Activated T-helper 1 cell treated with Interleukin-2 at 50 U/mL for 16 hours (primary cell): ENCODE results near the gene TSPAN31.
A peak's percentile ranks its signal among the peaks of the same experiment; 100 is the strongest.

Experiments used
- DNase-seq: peaks from one replicate; pipeline ENCODE4 v3.0.0-alpha.2; 2020; ENCODE audit warnings: low read depth

TSPAN31 gene

DNA sequence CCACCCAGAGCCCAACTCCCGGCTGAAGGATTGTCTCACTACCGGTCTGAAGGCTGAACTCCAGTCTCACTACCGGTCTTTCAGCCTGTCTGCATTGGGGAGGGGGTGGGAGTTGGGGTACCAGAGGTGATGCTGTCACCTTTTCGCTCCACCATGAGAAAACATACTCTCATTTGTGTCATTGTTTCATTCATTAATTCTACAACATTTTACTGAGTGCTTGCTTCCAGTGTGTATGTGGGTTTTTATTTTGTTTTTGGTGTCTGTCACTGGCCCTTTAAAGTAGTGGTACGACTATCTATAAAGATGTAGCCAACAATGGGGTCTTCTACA lies 7.8 kb downstream of the TSPAN31 start:
- no peak for DNase-seq

DNA sequence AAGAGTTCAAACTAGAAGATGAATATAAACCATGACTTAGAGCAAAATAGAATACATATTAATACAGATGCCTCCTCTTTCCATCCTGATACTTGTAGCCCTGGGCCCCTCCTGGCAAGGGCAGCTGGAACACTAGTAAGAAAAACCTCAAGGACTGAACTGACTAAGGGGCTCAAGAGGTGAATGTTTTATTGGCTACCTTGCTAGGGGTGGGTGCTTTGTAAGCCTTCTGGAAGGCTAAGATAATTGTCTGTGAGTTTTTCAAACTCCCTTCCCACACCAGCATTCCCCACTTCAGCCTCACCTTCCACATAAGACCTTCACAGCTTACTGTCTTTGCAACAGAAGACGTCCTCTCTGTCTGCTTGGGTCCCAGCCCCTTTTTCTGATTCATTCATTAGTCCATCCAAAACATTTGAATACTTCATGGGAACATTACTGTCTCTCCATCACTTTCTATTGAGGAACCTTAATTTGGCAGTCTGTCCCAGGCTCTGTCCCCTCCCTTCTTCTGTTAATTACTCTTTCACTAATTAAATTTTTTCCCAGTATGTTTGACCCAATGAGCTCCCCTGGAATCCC lies 9.0 kb downstream of the TSPAN31 start:
- DNase-seq = no peak

GRCh38 chr12:57754411-57755193 lies 9.8 kb downstream of the TSPAN31 start, which contains the start of gene MARCHF9:
Gene MARCHF9, plus strand, starts transcription at chr12:57755103. Its CDS starts 426 bp downstream, at chr12:57755529.
- DNase-seq = peak; percentile 77

DNA sequence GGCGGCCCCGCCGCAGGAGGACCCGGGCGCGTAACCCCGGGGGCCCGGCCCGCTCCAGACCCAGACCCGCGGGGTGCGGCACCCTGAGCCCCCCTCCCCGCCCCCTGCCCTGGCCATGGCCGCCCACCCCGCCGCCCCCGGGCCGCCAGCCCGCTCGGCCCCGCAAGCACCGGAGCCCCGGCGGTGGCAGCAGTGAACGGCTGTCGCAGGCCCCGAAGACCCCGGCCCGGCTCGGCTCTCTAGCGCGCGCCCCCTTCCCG lies 10.3 kb downstream of the TSPAN31 start:
- DNase-seq = no peak

DNA sequence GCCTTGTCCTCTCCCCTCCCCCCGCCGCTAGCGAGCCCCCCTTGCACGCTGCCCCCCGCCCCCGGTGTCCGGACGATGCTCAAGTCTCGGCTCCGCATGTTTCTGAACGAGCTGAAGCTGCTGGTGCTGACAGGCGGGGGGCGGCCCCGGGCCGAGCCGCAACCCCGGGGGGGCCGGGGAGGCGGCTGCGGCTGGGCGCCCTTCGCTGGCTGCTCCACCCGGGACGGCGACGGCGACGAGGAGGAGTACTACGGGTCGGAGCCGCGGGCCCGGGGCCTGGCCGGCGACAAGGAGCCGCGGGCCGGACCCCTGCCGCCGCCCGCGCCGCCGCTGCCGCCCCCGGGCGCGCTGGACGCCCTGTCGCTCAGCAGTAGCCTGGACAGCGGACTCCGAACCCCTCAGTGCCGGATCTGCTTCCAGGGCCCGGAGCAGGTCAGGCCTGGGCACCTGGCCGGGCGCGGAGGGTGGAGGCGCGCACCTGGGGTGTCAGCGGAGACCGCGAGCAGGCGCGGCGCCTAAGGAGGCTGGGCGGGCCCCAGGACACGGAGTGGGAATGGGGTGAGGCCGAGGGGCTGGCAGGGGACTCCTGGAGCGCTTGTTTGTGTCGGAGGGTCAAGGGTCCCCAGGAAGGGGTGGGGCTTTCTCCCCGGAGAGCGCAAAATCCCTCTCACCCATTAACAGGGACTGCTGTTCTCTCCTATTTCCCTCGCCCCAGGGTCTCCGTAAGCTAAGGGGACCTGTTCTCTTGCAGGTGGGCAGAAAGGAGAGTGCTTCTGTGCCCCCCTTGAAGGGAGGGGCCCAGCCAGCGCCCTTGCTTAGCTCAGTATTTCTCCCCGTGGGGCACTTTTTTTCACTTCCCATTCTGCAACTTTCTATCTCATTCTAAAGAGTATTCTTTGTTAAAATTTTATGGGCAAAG lies 10.9 kb downstream of the TSPAN31 start:
- peak; percentile 29 for DNase-seq

DNA sequence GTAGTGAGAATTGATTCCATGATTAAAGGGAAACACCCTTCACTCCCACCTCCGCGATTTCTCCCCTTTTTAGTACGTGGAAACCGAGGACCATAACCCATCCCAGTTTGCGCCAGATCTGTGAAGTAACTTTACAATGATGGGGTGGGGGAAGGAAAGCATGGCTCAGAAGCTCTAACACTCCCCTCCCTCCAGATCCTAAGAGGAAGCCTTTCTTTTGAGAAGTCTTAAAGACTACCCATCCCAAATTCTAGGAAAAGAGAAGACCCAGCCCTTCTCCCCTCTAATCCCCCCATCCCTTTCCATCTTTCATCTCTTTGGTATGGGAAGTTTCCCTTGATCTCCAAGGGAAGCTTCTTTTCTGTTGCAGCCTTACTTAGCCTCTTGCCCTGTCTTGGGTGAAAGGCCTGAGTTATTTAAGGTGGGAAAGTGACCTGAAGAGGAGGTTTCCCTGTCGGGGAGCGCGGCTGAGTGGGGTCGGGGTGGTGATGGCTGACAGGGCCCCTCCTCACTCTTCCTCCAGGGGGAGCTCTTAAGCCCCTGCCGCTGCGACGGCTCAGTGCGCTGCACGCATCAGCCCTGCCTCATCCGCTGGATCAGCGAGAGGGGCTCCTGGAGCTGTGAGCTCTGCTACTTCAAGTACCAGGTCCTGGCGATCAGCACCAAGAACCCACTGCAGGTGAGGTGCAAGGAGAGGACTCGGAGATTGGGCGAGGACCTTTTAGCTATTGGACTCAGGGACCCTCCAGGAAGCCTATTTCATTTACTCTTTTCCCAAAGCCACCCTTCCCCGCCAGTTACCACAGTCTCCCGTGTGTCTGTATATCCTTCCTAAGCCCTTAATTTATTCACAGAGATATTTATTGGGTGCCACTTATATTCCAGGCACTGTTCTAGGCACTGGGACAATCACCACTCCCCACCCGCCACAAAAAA lies 11.8 kb downstream of the TSPAN31 start:
- DNase-seq = peak; percentile 55

- no peak for DNase-seq
Measured at GRCh38 chr12:57757771-57758170, 12.9 kb downstream of the TSPAN31 start.

DNA sequence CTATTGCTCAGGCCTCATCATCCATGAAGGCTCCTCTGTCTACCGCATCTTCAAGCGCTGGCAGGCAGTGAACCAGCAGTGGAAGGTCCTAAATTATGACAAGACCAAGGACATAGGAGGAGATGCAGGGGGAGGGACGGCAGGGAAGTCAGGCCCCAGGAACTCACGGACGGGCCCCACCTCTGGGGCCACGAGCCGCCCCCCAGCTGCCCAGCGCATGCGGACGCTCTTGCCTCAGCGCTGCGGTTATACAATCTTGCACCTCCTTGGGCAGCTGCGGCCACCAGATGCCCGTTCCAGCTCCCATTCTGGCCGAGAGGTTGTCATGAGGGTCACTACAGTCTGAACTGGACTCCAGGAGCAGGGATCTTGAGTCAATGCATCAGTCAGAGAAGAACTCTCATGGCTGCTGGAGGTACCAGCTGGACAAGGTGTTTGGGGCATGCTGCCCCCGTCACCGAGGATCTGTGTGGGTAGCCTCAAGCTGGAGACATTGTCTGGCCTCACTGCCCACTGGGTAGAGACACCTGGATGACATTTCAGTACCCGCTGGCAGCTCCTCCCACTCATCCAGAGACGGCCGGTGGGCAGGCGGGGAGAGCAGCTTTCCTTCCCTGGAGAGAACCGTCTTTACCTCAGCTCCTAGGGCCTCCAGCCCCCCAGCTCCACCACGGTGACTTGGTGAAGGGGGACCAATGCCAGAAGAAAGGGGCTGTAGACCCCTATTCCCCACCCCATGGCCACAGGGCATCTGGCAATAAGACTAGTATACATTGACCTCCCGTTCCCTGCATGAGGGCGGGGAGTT lies 13.9 kb downstream of the TSPAN31 start:
- no peak for DNase-seq

DNA sequence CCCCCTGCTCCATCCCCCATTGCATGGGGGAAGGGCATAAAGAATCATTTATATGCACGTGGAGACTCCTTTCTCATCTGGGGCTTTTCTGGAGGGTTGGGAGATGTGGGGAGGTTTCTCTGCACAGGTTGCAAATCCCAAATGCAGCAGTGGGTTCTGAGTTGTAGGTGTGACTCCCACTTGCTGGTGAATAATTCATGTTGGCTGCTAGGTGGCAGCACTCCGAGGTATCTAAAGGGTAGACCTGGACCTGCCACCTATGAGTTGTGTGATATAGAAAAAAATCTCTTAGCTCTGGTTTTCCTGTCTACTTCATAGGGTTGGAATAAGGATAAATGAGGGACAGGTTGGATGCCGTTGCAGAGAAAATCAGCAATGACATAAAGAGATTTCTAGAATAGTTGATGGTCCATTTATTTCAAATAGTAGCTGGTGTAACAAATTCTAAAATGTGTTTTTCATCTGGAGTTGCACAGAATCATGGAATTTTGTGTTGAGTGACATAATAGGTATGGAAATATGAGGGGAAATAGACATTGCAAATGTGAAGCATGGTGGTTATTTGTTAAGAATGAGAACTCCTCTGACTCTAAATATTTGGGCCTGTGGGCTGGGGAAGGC lies 14.6 kb downstream of the TSPAN31 start:
- DNase-seq = no peak

- no peak for DNase-seq
Measured at GRCh38 chr12:57760347-57760982, 15.6 kb downstream of the TSPAN31 start.

DNA sequence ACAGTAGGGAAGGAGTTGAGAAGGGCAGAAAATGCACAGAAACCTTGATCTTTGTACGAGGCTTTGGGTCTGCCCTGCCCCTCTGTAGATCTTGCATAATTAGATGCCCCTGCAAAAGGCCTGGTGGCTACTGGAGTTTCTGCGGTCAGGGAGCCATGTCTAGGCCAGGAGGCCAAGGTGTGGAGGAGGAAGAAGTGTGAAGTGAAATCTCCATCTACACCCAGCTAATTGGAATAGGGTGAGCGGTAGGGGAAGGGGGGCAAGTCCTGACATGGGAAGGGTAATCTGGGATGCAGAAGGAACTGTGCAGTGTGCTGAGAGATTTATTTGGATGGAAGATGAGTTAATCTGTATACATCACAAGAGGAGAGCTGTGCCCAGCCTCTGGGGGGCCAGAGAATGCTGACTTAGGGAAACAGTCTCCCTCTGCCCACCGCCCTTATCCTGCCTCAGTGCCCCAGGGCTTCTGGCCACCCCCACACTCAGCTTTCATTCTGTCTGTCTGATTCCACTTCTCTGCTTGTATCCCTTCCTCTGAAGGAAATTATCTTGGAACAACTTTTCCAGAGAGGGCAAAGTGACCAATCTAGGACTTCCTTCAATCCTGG lies 16.7 kb downstream of the TSPAN31 start:
- no peak for DNase-seq

GRCh38 chr12:57762463-57762862 lies 17.6 kb downstream of the TSPAN31 start:
- DNase-seq = no peak

GRCh38 chr12:57763881-57764661 lies 19.2 kb downstream of the TSPAN31 start:
- no peak for DNase-seq

DNA sequence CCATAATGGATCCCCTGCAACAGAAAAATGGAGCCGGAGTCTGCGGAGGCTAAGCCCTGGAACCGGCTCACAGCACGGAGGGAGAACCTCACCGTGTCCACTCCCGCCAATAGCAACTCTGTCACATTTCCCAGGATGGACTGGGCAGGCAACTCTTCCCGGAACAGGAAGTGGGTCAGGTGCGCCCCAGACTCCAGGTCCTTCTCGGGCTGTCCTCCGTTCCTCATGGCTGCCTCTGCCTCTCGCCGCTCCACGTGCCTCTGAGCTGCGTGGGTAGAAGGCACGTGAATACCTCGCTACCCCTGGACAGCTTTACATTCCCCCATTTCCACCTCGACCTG lies 19.8 kb downstream of the TSPAN31 start:
- DNase-seq = no peak

GRCh38 chr12:57765003-57765697 lies 20.3 kb downstream of the TSPAN31 start:
- DNase-seq = no peak

DNA sequence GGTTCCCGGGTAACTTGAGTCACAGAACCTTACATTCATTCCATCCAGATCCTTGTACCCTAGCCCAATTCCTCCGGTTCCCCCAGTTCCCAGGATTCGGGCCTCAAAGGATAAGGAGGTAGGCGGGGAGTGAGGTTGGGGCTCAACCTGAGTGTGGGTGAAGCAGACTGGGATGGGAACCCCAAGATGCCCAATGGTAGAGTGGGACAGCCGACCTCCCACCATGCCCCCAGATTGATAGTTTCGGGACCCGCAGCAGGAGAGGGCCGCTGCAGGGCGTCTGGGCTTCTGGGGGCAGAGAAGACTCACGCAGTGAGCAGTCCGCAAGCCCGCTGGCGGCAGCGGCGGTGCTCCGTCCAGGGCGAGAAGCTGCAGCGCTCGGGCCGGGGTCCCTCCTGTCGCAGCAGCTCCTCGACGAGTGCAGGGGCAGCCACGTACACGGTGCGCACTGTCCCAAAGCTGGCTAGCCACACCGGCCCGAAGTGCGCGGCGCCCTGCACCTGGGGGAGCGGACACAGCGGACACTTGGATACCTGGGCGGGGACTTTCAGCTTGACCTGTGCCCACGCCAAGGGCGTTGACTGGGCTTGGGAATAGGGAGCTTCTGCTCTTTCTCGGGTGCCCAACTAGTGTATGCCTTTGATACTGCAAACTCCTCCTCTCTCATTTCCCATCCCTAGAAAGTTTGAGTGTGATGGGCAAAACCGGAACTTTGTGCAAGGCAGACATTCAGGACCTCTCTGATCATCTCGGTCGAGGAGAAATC lies 21.0 kb downstream of the TSPAN31 start:
- no peak for DNase-seq

DNA sequence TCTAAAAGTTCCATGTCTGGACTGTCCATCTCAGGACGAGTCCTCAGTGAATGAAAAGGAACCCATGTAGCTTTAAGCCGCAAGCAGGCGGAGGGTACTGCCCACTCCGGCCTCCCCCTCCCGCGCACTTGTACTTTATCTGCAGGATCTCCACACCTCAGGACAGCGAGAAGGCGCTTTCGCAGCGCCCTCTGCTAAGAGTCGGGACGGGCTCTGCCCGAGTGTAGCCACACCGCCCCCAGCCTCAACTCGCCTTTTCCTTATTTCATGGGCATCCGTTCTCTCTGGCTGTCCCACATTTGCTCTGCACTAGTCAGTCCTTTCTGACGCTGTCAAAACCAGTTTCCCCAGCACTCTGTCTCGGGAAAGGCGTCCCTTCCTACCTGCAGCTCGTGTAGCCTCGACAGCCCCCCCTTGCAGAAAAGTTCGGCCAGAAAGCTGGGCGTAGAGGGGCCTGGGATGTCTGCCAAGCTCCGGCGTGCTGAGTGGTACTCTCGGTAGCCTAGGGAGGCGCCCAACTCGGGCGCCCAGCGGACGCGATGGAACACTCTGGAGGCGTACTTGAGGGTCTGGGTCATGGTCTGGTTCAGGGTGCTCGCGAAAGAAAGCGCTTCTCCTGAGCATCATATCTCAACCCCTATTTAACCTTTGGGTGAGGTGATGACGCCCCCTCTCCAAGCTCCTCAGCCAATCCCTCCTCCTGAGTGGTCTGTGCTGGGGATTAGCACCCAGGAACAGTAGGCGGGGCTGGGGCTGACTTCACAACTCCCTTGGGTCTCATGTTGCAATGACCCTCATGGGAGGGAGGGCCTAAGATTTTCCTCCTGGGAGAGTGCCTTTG lies 21.8 kb downstream of the TSPAN31 start, which contains the start of gene CYP27B1:
Gene CYP27B1 (minus strand): TSS at position 615 of the 841 bp plus-strand sequence. CDS start 37 bp downstream, at position 578.
- DNase-seq = no peak
